DND-41 (cell line): ENCODE data around the gene ABCA2.

Experiments used
- ATAC-seq: fragments of 200-7000 bp; cut with Tn5 transposase; 3 replicates; pipeline ENCODE4 v1.9.1; 2021; ENCODE audit warnings: low read depth; ENCODE audit not compliant: insufficient read depth
- DNase-seq: peaks from one replicate; pipeline ENCODE4 v3.0.0-alpha.2; 2020
- H2AFZ ChIP-seq: 2 replicates; pipeline ENCODE4 v1.6.0; 2012; ENCODE audit warnings: low read depth, low read length
- H3K27ac ChIP-seq: 2 replicates; pipeline ENCODE4 v1.5.1; 2012; ENCODE audit warnings: low read length, inconsistent platforms
- H3K27me3 ChIP-seq: fragments of 200-600 bp; sonication (generic); 2 replicates; pipeline ENCODE4 v1.6.0; 2012; ENCODE audit warnings: low read length, mild to moderate bottlenecking, inconsistent platforms; ENCODE audit not compliant: insufficient read depth, poor library complexity
- H3K36me3 ChIP-seq: 2 replicates; pipeline ENCODE4 v1.5.1; 2012; ENCODE audit warnings: low read length, inconsistent platforms; ENCODE audit not compliant: insufficient read depth
- H3K4me1 ChIP-seq: 2 replicates; pipeline ENCODE4 v1.5.1; 2012; ENCODE audit warnings: mild to moderate bottlenecking, low read length; ENCODE audit not compliant: insufficient read depth
- H3K4me2 ChIP-seq: 2 replicates; pipeline ENCODE4 v1.6.0; 2012; ENCODE audit warnings: mild to moderate bottlenecking, moderate library complexity, low read length, inconsistent platforms; ENCODE audit not compliant: insufficient read depth
- H3K4me3 ChIP-seq, 2 experiments: fragments of 200-600 bp in 1 of 2; shearing (Covaris generic) in 1 of 2; 2 replicates each; pipeline ENCODE4 v1.5.1; 2012 to 2016; ENCODE audit warnings: inconsistent platforms in 2 of 2, low read length in 2 of 2, mild to moderate bottlenecking in 2 of 2, low read depth in 1 of 2, moderate library complexity in 1 of 2
- H3K79me2 ChIP-seq: 2 replicates; pipeline ENCODE4 v1.6.0; 2012; ENCODE audit warnings: low read length, inconsistent platforms; ENCODE audit not compliant: insufficient read depth
- H3K9ac ChIP-seq: 2 replicates; pipeline ENCODE4 v1.6.0; 2012; ENCODE audit warnings: low read depth, mild to moderate bottlenecking, inconsistent platforms, low read length, moderate library complexity
- H3K9me3 ChIP-seq: 2 replicates; pipeline ENCODE4 v1.5.1; 2012; ENCODE audit warnings: low read length, moderate library complexity, mild to moderate bottlenecking, inconsistent platforms; ENCODE audit not compliant: insufficient read depth, severe bottlenecking
- H4K20me1 ChIP-seq: 2 replicates; pipeline ENCODE4 v1.6.0; 2012; ENCODE audit warnings: low read length; ENCODE audit not compliant: insufficient read depth
- EZH2 ChIP-seq: IDR thresholded peaks from 3 replicates; pipeline ENCODE4 v1.6.1; 2012; ENCODE audit warnings: borderline replicate concordance, low read depth, mild to moderate bottlenecking, moderate library complexity, low read length, inconsistent platforms; ENCODE audit not compliant: severe bottlenecking
- TF ChIP-seq, protein P1 (sequence below): IDR thresholded peaks from 2 replicates; pipeline ENCODE4 v1.5.1; 2012; ENCODE audit warnings: borderline replicate concordance, low read length, moderate library complexity, mild to moderate bottlenecking; ENCODE audit not compliant: poor library complexity, severe bottlenecking; ENCODE audit errors: extremely low read depth

Gene ABCA2

DNA sequence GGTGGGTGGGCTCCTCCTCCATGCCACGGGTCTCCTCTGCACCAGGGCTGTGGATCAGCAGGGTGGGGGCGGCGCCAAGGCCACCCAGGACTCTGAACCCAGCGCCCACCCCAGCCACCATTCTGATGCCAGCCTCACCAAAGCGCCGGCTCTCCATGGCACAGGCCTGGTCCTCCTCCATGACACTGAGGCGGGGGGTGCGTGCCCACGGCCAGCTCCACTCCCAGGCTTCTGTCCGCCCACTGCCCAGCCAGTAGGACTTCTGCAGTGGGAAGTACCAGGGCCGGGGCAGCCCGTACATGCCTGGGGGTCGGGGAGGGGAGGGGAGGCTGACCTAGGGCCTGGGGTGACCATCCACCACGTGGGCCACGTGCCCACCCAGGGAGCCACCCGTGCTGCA, 11.6 kb downstream of the ABCA2 start:
- H2AFZ ChIP-seq = no peak overlapping the region
- peaks cover 3% of the 10 kb centered on the region for H3K36me3 ChIP-seq
- TF ChIP-seq, protein P1, sequence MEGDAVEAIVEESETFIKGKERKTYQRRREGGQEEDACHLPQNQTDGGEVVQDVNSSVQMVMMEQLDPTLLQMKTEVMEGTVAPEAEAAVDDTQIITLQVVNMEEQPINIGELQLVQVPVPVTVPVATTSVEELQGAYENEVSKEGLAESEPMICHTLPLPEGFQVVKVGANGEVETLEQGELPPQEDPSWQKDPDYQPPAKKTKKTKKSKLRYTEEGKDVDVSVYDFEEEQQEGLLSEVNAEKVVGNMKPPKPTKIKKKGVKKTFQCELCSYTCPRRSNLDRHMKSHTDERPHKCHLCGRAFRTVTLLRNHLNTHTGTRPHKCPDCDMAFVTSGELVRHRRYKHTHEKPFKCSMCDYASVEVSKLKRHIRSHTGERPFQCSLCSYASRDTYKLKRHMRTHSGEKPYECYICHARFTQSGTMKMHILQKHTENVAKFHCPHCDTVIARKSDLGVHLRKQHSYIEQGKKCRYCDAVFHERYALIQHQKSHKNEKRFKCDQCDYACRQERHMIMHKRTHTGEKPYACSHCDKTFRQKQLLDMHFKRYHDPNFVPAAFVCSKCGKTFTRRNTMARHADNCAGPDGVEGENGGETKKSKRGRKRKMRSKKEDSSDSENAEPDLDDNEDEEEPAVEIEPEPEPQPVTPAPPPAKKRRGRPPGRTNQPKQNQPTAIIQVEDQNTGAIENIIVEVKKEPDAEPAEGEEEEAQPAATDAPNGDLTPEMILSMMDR = no peak
- TF ChIP-seq EZH2 = no peak
- no peak overlapping the region for H3K4me3 ChIP-seq
- H3K4me1 ChIP-seq = no peaks in the 10 kb centered on the region
- no peak overlapping the region for H3K27ac ChIP-seq
- H3K27me3 ChIP-seq = no peaks in the 10 kb centered on the region
- H3K79me2 ChIP-seq = no peaks in the 10 kb centered on the region
- H3K9ac ChIP-seq = no peak overlapping the region
- H3K4me2 ChIP-seq = no peak overlapping the region
- no peak for ATAC-seq
- H4K20me1 ChIP-seq = no peaks in the 10 kb centered on the region
- H3K9me3 ChIP-seq = no peaks in the 10 kb centered on the region
- no peak for DNase-seq

DNA sequence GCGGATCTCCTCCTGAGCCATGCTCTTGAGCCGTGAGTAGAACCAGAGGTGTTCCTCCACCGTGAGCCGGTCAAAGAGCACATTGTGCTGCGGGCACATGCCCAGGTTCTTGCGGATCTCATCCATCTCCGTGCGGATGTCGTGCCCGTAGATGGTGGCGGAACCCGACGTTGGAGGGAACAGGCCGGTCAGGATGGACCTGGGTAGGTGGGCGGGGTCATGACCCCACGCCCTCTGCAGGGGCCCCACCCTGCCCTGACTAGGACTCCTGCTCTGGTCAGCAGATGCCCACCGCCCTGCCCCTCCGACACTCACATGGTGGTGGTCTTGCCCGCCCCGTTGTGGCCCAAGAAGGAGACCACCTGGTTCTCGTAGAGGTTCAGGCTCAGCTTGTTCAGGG, 12.1 kb downstream of the ABCA2 start:
- H4K20me1 ChIP-seq = no peaks in the 10 kb centered on the region
- no peak overlapping the region for H3K9ac ChIP-seq
- no peak overlapping the region for H2AFZ ChIP-seq
- ATAC-seq (no peak), DNase-seq (no peak)
- no peak for TF ChIP-seq EZH2
- TF ChIP-seq, protein P1 = no peak
- no peaks in the 10 kb centered on the region for H3K4me1 ChIP-seq
- no peaks in the 10 kb centered on the region for H3K79me2 ChIP-seq
- peaks cover 3% of the 10 kb centered on the region for H3K36me3 ChIP-seq
- no peaks in the 10 kb centered on the region for H3K9me3 ChIP-seq
- no peak overlapping the region for H3K4me3 ChIP-seq
- no peak overlapping the region for H3K4me2 ChIP-seq
- H3K27me3 ChIP-seq = no peaks in the 10 kb centered on the region
- H3K27ac ChIP-seq = no peak overlapping the region

DNA sequence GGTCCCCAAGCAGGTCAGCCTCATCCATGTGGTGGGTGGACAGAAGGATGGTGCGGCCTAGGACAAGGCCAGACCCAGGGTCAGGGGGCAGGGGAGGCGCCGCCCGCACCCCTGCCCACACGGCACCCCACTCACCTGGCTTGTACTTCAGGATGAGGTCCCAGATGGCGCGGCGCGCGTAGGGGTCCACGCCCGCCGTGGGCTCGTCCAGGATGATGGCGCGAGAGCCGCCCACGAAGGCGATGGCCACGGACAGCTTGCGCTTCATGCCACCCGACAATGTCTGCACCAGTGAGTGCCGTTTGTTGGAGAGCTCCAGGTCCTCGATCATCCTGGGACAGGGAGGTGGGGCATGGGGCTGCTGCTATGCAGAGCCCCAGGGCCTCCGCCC, 12.5 kb downstream of the ABCA2 start:
- TF ChIP-seq EZH2 = no peak
- TF ChIP-seq, protein P1 = no peak
- Histone ChIP-seq H3K9ac (no peak overlapping the region), H3K27ac (no peak overlapping the region), H3K4me2 (no peak overlapping the region), H2AFZ (no peak overlapping the region), H3K79me2 (no peaks in the 10 kb centered on the region), H4K20me1 (no peaks in the 10 kb centered on the region), H3K27me3 (no peaks in the 10 kb centered on the region), H3K36me3 (peaks cover 3% of the 10 kb centered on the region; the same call in 1 of the 2 replicates), H3K4me1 (no peaks in the 10 kb centered on the region), H3K9me3 (no peaks in the 10 kb centered on the region), H3K4me3 (no peak overlapping the region)
- no peak for ATAC-seq
- DNase-seq = no peak
